ENCODE results near the gene EPS8L2. TPM values are rescaled to one million over a fixed set of nuclear protein-coding genes. Genes with fewer than 3 reads are reported as not detected.

EPS8L2 gene
- total and polyA plus RNA-seq, 2 of the 13 experiments (the other 11 are each of a cell fraction or from before 2014, with no cell fraction given), result 89.3 to 416 TPM

DNA sequence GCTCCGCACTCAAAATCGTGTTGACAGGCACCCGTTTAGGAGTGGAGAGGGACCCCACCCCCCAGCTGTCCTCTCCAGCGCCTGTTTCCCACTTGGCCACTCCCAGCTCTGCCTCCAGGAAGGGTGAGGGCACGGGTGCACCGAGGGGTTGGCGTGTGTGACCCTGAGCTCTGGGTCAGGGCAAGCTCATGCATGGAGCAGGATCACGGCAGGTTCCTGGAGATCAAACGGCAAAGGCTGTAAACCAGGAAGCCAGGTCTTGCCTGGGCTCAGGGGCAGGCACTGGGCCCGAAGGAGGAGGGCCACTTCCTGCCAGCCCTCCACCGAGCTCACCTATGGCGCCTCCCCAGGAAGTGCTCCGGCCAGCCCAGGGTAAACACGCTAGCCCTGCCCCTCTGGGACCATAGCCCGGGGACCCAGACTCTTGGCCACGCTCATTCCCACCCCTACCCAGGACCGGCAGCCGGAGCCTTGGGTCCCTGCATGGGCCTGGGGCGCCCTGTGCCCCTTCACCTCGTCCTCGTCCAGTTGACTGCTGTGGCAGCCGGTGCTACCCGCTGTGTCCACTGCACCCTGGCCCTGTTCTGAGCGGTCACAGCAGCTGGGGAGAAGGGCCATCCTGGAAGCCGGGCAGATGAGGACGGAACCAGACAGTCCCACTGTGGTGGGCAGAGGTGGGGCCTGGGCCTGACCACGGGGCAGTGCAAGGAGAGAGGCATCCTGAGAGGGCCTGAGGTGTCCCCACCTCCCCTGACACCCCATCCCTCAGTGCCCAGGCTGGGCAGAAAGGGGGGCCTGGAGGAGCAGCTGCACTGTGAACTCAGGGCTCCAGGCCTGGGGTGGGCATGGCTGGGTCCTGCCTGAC, 1.0 kb upstream of the EPS8L2 start (continued):
- TF ChIP-seq LCORL (IDR thresholded peaks at IDR 0.05), result no peak
- peak; percentile 92 for TF ChIP-seq LCORL (CRISPR knock-in tag; IDR thresholded peaks at IDR 0.05)
- TF ChIP-seq ZNF691 (CRISPR knock-in tag; IDR thresholded peaks at IDR 0.05; ENCODE audit: borderline replicate concordance, low read depth), result peak; percentile 86
- TF ChIP-seq PHF21A (CRISPR knock-in tag; IDR thresholded peaks at IDR 0.05), result peak; percentile 97
- 0 out of 2 replicates have a peak, but pooled peaks have one; percentile 58 for TF ChIP-seq RCOR2 (CRISPR knock-in tag; IDR thresholded peaks at IDR 0.05)
- no peak; the same call in 1 of the 2 replicates for TF ChIP-seq ZNF703 (CRISPR knock-in tag; IDR thresholded peaks at IDR 0.05; ENCODE audit: borderline replicate concordance)
- no peak for TF ChIP-seq NFIC (IDR thresholded peaks at IDR 0.05; ENCODE audit: low read length)
- no peak; the same call in 1 of the 2 replicates for TF ChIP-seq ZNF552 (CRISPR knock-in tag; IDR thresholded peaks at IDR 0.05; ENCODE audit: borderline replicate concordance)
- TF ChIP-seq RNF2 (conservative IDR thresholded peaks at IDR 0.05; ENCODE audit: low read depth), result no peak
- 0 out of 2 replicates have a peak, but pooled peaks have one; percentile 25 for TF ChIP-seq ZSCAN9 (CRISPR knock-in tag; IDR thresholded peaks at IDR 0.05; ENCODE audit: borderline replicate concordance)
- TF ChIP-seq PLRG1 (conservative IDR thresholded peaks at IDR 0.05), result no peak
- 0 out of 2 replicates have a peak, but pooled peaks have one; percentile 15 for TF ChIP-seq ZNF205 (CRISPR knock-in tag; IDR thresholded peaks at IDR 0.05)
- no peak for TF ChIP-seq ZNF296 (CRISPR knock-in tag; conservative IDR thresholded peaks at IDR 0.05)
- peak; percentile 88 for TF ChIP-seq MIER3 (CRISPR knock-in tag; IDR thresholded peaks at IDR 0.05; ENCODE audit: borderline replicate concordance)
- TF ChIP-seq TIGD3 (CRISPR knock-in tag; IDR thresholded peaks at IDR 0.05; ENCODE audit: borderline replicate concordance), result no peak
- TF ChIP-seq, protein P1, sequence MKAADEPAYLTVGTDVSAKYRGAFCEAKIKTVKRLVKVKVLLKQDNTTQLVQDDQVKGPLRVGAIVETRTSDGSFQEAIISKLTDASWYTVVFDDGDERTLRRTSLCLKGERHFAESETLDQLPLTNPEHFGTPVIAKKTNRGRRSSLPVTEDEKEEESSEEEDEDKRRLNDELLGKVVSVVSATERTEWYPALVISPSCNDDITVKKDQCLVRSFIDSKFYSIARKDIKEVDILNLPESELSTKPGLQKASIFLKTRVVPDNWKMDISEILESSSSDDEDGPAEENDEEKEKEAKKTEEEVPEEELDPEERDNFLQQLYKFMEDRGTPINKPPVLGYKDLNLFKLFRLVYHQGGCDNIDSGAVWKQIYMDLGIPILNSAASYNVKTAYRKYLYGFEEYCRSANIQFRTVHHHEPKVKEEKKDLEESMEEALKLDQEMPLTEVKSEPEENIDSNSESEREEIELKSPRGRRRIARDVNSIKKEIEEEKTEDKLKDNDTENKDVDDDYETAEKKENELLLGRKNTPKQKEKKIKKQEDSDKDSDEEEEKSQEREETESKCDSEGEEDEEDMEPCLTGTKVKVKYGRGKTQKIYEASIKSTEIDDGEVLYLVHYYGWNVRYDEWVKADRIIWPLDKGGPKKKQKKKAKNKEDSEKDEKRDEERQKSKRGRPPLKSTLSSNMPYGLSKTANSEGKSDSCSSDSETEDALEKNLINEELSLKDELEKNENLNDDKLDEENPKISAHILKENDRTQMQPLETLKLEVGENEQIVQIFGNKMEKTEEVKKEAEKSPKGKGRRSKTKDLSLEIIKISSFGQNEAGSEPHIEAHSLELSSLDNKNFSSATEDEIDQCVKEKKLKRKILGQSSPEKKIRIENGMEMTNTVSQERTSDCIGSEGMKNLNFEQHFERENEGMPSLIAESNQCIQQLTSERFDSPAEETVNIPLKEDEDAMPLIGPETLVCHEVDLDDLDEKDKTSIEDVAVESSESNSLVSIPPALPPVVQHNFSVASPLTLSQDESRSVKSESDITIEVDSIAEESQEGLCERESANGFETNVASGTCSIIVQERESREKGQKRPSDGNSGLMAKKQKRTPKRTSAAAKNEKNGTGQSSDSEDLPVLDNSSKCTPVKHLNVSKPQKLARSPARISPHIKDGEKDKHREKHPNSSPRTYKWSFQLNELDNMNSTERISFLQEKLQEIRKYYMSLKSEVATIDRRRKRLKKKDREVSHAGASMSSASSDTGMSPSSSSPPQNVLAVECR (CRISPR knock-in tag; IDR thresholded peaks at IDR 0.05; ENCODE audit: borderline replicate concordance), result peak; percentile 94
- TF ChIP-seq NBN (conservative IDR thresholded peaks at IDR 0.05), result no peak
- peak; percentile 87; the same call in 1 of the 2 replicates for TF ChIP-seq CCDC6 (CRISPR knock-in tag; IDR thresholded peaks at IDR 0.05)
- TF ChIP-seq DRAP1 (CRISPR knock-in tag; IDR thresholded peaks at IDR 0.05), result peak; percentile 92
- peak; percentile 99 for TF ChIP-seq ZNF746 (CRISPR knock-in tag; IDR thresholded peaks at IDR 0.05)
- TF ChIP-seq FOXA1 (IDR thresholded peaks at IDR 0.05), result peak; percentile 70
- TF ChIP-seq FOXA1 (CRISPR knock-in tag; IDR thresholded peaks at IDR 0.05), result peak; percentile 98
- 0 out of 2 replicates have a peak, but pooled peaks have one; percentile 60 for TF ChIP-seq ZBTB42 (CRISPR knock-in tag; IDR thresholded peaks at IDR 0.05)
- TF ChIP-seq CCAR2 (optimal IDR thresholded peaks at IDR 0.05; ENCODE audit: low read depth, low read length), result no peak
- TF ChIP-seq POLR2G (IDR thresholded peaks at IDR 0.05; ENCODE audit: low read depth, low read length), result peak; percentile 87
- TF ChIP-seq RFX3 (CRISPR knock-in tag; IDR thresholded peaks at IDR 0.05), result no peak

Data from HepG2 (cell line).